HepG2 (cell line): ENCODE data around the gene CTNNA2. TPM values are rescaled to one million over a fixed set of nuclear protein-coding genes. Genes with fewer than 3 reads are reported as not detected.

Source experiments
- ATAC-seq: fragments of 200-7000 bp; cut with Tn5 transposase; 3 replicates; pipeline ENCODE4 v1.9.1; 2020; ENCODE audit warnings: mild to moderate bottlenecking, moderate library complexity
- BruUV-seq: library from RNA; stranded (reverse); fragments of 400-500 nt; replicated peaks from 2 replicates; lab custom pipeline; 2021; lab: Mats Ljungman, UMichigan
- CTCF ChIA-PET: fragments of 300-600 bp; formaldehyde crosslinking; extraction: SDS; loops from one replicate; lab custom pipeline; 2021; ENCODE audit warnings: low total read pairs, inconsistent platforms, low intra/inter-chr PET ratio; lab: Yijun Ruan, JAX
- POLR2A ChIA-PET: fragments of 350-600 bp; sonication (Branson Sonifier 250); formaldehyde crosslinking; loops from one replicate; lab custom pipeline; 2020; ENCODE audit warnings: antibody characterized with exemption, inconsistent platforms; lab: Yijun Ruan, JAX
- DNase-seq: peaks from one replicate; pipeline ENCODE4 v3.0.0-alpha.2; 2015; ENCODE audit warnings: low spot score
- FAIRE-seq: peaks from 3 replicates; lab custom pipeline; 2011; peaks lifted over from hg19 to GRCh38; lab: Jason Lieb, UNC
- H2AFZ ChIP-seq: one replicate; pipeline ENCODE4 v1.6.1; 2011; ENCODE audit warnings: low read length, inconsistent platforms
- H3K27ac ChIP-seq: fragments of 300-600 bp; 3 replicates; pipeline ENCODE4 v1.8.0; 2011; ENCODE audit warnings: mixed run types, mild to moderate bottlenecking, mixed read lengths, low read length, inconsistent platforms; ENCODE audit not compliant: insufficient read depth; ENCODE audit errors: extremely low read length
- H3K27me3 ChIP-seq, 2 experiments: fragments of 200-600 bp in 1 of 2; 2 replicates in 1 of 2; 3 replicates in 1 of 2; pipeline versions ENCODE4 v1.6.0 to v1.8.0; 2011; ENCODE audit warnings: low read length in 2 of 2, mild to moderate bottlenecking in 2 of 2, moderate library complexity in 2 of 2, inconsistent platforms in 1 of 2; ENCODE audit not compliant: insufficient read depth in 2 of 2, control insufficient read depth in 1 of 2
- H3K36me3 ChIP-seq, 2 experiments: fragments of 200-600 bp in 1 of 2; replicated peaks in 1 of 2; 2 replicates in 1 of 2; 3 replicates in 1 of 2; pipeline versions ENCODE4 v1.5.1 to v1.8.0; 2011; ENCODE audit warnings: low read length in 2 of 2, inconsistent platforms in 1 of 2; ENCODE audit not compliant: insufficient read depth in 2 of 2, control insufficient read depth in 1 of 2
- H3K4me1 ChIP-seq: 2 replicates; pipeline ENCODE4 v1.5.1; 2012; ENCODE audit warnings: low read length, inconsistent platforms; ENCODE audit not compliant: insufficient read depth
- H3K4me2 ChIP-seq: 2 replicates; pipeline ENCODE4 v1.6.0; 2011; ENCODE audit warnings: low read depth, low read length, inconsistent platforms
- H3K4me3 ChIP-seq, 3 experiments: fragments of 200-600 bp in 1 of 3; sonication (generic), shearing (Covaris generic) in 1 of 3; replicated peaks in 1 of 3; 2 replicates each; pipeline ENCODE4 v1.5.1; 2011 to 2016; ENCODE audit warnings: low read length in 3 of 3, inconsistent platforms in 2 of 3, low read depth in 2 of 3, mild to moderate bottlenecking in 2 of 3, control low read depth in 1 of 3, mixed read lengths in 1 of 3; ENCODE audit not compliant: insufficient read depth in 1 of 3
- H3K79me2 ChIP-seq: one replicate; pipeline ENCODE4 v1.6.1; 2011; ENCODE audit warnings: low read length, inconsistent platforms; ENCODE audit not compliant: insufficient read depth
- H3K9ac ChIP-seq: 2 replicates; pipeline ENCODE4 v1.6.0; 2011; ENCODE audit warnings: mild to moderate bottlenecking, low read depth, low read length, inconsistent platforms; ENCODE audit not compliant: insufficient read depth
- H3K9me3 ChIP-seq: 2 replicates; pipeline ENCODE4 v1.5.1; 2012; ENCODE audit warnings: mild to moderate bottlenecking, low read length
- H4K20me1 ChIP-seq: 2 replicates; pipeline ENCODE4 v1.6.0; 2011; ENCODE audit warnings: inconsistent platforms, mild to moderate bottlenecking, low read length, moderate library complexity; ENCODE audit not compliant: insufficient read depth
- KLF16 ChIP-seq, 2 experiments: sonication (generic) in 1 of 2; formaldehyde crosslinking in 1 of 2; IDR thresholded peaks; 2 replicates each; pipeline versions ENCODE4 v1.6.1 to v1.8.0; 2016 to 2023; ENCODE audit warnings: missing genetic modification reagents in 2 of 2, missing compliant biosample characterization in 1 of 2
- NR2F6 ChIP-seq, 2 experiments: IDR thresholded peaks; 2 replicates each; pipeline ENCODE4 v1.6.1; 2016; ENCODE audit warnings: antibody characterized with exemption in 1 of 2, mild to moderate bottlenecking in 1 of 2
- TEF ChIP-seq: sonication (generic); formaldehyde crosslinking; IDR thresholded peaks from 2 replicates; pipeline ENCODE4 v1.5.0; 2020; ENCODE audit warnings: missing genetic modification reagents
- ZBTB10 ChIP-seq: sonication (generic); formaldehyde crosslinking; IDR thresholded peaks from 2 replicates; pipeline ENCODE4 v1.4.0; 2020; ENCODE audit warnings: missing genetic modification reagents, borderline replicate concordance
- ZBTB8A ChIP-seq: sonication (generic); formaldehyde crosslinking; IDR thresholded peaks from 2 replicates; pipeline ENCODE4 v1.4.0; 2020; ENCODE audit warnings: mild to moderate bottlenecking, low read depth, missing genetic modification reagents, borderline replicate concordance
- ZFP90 ChIP-seq: sonication (generic); formaldehyde crosslinking; IDR thresholded peaks from 2 replicates; pipeline ENCODE4 v1.8.0; 2022; ENCODE audit warnings: missing genetic modification reagents, mild to moderate bottlenecking, inconsistent platforms, borderline replicate concordance
- ZKSCAN5 ChIP-seq: sonication (generic); formaldehyde crosslinking; IDR thresholded peaks from 2 replicates; pipeline ENCODE4 v1.5.1; 2020; ENCODE audit warnings: mild to moderate bottlenecking, missing genetic modification reagents
- ZNF143 ChIP-seq: sonication (generic); formaldehyde crosslinking; IDR thresholded peaks from 2 replicates; pipeline ENCODE4 v1.4.0; 2020; ENCODE audit warnings: missing genetic modification reagents
- ZNF160 ChIP-seq: sonication (generic); formaldehyde crosslinking; IDR thresholded peaks from 2 replicates; pipeline ENCODE4 v1.8.0; 2022; ENCODE audit warnings: mild to moderate bottlenecking, inconsistent platforms, missing genetic modification reagents
- ZNF18 ChIP-seq: sonication (generic); formaldehyde crosslinking; IDR thresholded peaks from 2 replicates; pipeline ENCODE4 v1.8.0; 2022; ENCODE audit warnings: mild to moderate bottlenecking, missing genetic modification reagents; ENCODE audit not compliant: insufficient replicate concordance
- ZNF20 ChIP-seq: sonication (generic); formaldehyde crosslinking; IDR thresholded peaks from 2 replicates; pipeline ENCODE4 v1.4.0; 2020; ENCODE audit warnings: mild to moderate bottlenecking, moderate library complexity, missing genetic modification reagents
- ZNF44 ChIP-seq: sonication (generic); formaldehyde crosslinking; IDR thresholded peaks from 2 replicates; pipeline ENCODE4 v1.5.1; 2020; ENCODE audit warnings: mild to moderate bottlenecking, missing genetic modification reagents
- WGBS: methylation state at CpG from one replicate; pipeline ENCODE4 v1.1.6; 2017; ENCODE audit warnings: low lambda C conversion rate; 5-methylcytosine and 5-hydroxymethylcytosine counted together
- in situ Hi-C: cut with HindIII; loops from 2 replicates; pipeline ENCODE4 v1.10.0; 2017; ENCODE audit warnings: low pct_unique_long_range_greater_than_20kb; ENCODE audit not compliant: extremely low pct_ligation_motif_present
- intact Hi-C: fragments of 100-400 bp; cut with micrococcal nuclease; formaldehyde crosslinking; loops from one replicate; pipeline ENCODE4 v1.10.0; 2022; ENCODE audit not compliant: unreplicated experiment
- polyA plus RNA-seq, 8 experiments: library from polyadenylated mRNA; depleted of rRNA in 3 of 8; stranded (reverse) in 7 of 8; unstranded in 1 of 8; fragments of >200 nt; fragmentation: Illumina TruSeq in 4 of 8; extraction: Trizol in 4 of 8; gene quantifications; 2 replicates each; pipeline versions ENCODE4 v1.2.1 to v1.2.3, GENCODE V29; 2011 to 2016; ENCODE audit warnings: low read depth in 4 of 8, missing spikeins in 1 of 8, mixed read lengths in 1 of 8; ENCODE audit not compliant: insufficient read depth in 1 of 8
- total RNA-seq, 5 experiments: library from RNA; depleted of rRNA; stranded (reverse); fragments of >200 nt; fragmentation: Illumina TruSeq; extraction: Trizol; gene quantifications; 2 replicates each; pipeline ENCODE4 v1.2.3, GENCODE V29; 2016; ENCODE audit warnings: low read depth in 1 of 5

CTNNA2 gene
- total and polyA plus RNA-seq, 2 of the 13 experiments (the other 11 are each of a cell fraction or from before 2014, with no cell fraction given) = not detected

GRCh38 chr2:79576451-79576850 is 63.6 kb downstream of the CTNNA2 start:
- ATAC-seq (no peak), FAIRE-seq (no peak), DNase-seq (no peak)
- peaks cover 13% of the 10 kb centered on the region for H3K4me1 ChIP-seq
- no peak overlapping the region for H3K9ac ChIP-seq
- no TSS peak for BruUV-seq
- WGBS = 6% methylated on average over 4 of the region's 4 CpGs
- ChIA-PET POLR2A (no interaction called here), CTCF (no interaction called here)
- in situ Hi-C loops = no loop called here
- H3K27me3 ChIP-seq = no peaks in the 10 kb centered on the region
- peaks cover 6% of the 10 kb centered on the region; the same call in 1 of the 2 replicates for H3K9me3 ChIP-seq
- TF ChIP-seq KLF16 (CRISPR knock-in tag; IDR thresholded peaks at IDR 0.05) = no peak
- no peak for TF ChIP-seq NR2F6 (IDR thresholded peaks at IDR 0.05)
- no peak for TF ChIP-seq NR2F6 (CRISPR knock-in tag; IDR thresholded peaks at IDR 0.05)
- no peak for TF ChIP-seq ZNF18 (CRISPR knock-in tag)
- TF ChIP-seq ZNF20 (CRISPR knock-in tag) = no peak
- TF ChIP-seq TEF = no peak
- no peak for TF ChIP-seq ZNF160 (CRISPR knock-in tag)
- TF ChIP-seq ZNF44 (CRISPR knock-in tag) = no peak
- no peak for TF ChIP-seq ZBTB8A (CRISPR knock-in tag)
- no peak for TF ChIP-seq ZFP90 (CRISPR knock-in tag)
- TF ChIP-seq ZNF143 (CRISPR knock-in tag) = no peak
- TF ChIP-seq ZBTB10 (CRISPR knock-in tag) = no peak
- no peak for TF ChIP-seq ZKSCAN5 (CRISPR knock-in tag)
- H3K4me3 ChIP-seq = no peak overlapping the region
- no peak overlapping the region for H3K4me2 ChIP-seq
- H3K36me3 ChIP-seq = no peaks in the 10 kb centered on the region
- no peaks in the 10 kb centered on the region for H3K79me2 ChIP-seq
- H3K27ac ChIP-seq = no peak overlapping the region
- no peaks in the 10 kb centered on the region for H4K20me1 ChIP-seq
- intact Hi-C loops = no loop called here
- H2AFZ ChIP-seq = no peak overlapping the region
